Cerebellar cortex (tissue), 1 donor: ENCODE data around the gene HMCN2.

Experiments used
- DNase-seq: peaks from one replicate; pipeline ENCODE4 v3.0.0-alpha.2; 2015; ENCODE audit warnings: low spot score

HMCN2 gene

DNA sequence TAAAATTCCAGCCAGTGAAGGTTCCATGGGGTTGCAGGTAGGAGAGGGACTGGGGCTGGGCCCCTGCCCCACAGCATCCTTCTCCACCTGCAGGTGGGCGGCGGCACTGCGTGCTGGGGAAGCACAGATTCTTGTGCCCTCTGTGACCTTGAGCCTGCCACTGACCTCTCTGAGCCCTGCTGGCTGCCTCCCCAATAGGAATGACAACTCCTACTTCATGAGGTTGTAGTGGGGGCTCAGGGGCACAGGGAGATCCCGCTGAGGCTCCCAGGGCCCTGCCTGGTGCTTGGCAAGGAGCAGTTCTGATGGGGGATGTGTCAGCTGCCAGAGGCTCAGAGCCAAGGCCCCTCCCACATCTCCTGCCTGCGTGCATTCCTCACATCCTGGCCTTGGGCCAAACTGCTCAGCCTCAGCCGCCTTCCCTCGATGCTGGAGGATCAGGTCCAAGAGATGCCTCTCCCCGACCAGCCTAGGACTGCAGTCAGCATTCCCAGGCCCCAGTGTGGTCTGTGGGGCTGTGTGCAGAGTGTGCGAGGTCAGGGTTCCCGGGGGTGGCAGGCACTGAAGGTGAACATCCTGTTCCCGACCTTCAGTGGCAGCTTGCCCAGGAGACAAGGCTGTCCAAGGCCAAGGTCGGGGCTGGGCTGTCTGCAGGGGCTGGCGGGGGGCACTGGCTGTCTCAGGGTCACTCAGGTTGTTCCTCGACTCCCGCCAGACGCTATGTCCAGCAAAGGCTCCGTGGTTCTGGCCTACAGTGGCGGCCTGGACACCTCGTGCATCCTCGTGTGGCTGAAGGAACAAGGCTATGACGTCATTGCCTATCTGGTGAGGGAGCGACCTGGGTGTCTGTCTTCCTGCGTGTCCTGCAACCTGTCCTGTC is 186.2 kb downstream of the HMCN2 start:
- DNase-seq: peak; percentile 38

DNA sequence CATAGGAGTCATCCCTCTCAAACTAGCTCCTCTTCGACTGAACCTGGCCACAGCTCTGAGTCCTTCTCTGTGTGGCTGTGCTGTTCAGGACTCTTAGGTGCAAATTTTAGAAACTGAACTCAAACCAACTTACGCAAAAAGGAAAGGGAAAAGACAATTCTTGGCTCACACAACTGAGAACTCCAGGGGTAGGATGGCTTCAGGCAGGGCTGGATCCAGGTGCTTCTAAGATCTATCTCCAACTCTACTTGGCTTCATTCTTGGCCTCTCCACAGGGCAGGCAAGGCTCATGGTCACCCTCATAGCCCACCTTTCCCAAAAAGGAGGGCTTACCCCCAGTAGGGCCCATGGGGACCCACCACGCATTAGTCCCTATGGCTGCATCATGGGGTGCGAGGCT is 187.3 kb downstream of the HMCN2 start:
- DNase-seq: no peak

DNA sequence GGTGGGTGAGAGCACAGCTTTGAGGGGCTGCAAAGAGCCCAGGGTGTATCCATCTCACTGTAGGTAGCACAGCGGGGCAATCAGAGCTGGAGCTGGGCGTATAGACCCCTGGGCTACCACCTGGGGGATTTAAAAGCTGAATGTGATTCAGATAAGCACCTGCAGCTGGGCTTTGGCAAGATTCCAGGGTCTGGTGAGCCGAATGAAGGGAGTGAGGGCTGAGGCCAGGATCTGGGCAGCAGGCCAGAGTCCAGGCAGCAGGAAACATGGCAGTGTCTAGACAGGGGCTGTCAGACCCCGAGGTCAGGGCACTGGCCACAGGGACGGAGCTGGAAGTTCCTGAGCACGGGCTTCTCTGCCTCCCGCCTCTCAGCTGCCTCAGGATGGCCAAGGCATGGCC is 187.9 kb downstream of the HMCN2 start:
- no peak for DNase-seq

DNA sequence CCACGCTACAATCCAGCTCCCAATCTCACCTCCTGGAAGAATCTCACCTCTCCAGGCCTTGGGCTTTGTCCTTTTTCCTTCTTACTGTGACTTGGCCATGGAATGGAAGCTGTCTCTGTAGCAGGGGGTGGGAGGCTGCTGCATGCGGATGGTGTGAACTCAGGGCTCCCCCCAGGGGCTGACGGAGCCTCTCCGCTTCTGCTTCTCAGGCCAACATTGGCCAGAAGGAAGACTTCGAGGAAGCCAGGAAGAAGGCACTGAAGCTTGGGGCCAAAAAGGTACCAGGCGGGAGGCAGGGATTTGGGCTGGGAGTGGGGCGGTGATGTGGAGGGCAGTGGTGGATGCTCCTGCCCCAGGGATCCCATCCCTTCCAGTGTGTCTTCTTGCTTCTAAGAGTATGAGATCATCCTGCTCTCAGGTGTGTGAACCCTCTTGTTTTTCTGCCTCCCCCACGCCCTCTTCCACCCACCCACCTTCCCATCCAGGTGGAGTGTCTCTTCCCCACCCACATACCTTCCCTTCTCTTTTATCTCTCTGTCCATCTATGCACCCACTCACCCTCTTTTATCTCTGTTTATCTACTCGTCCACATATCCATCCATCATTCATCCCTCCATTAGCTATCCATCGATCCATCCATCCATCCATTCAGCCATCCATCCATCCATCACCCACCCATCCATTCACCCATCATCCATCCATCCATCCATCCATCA is 188.7 kb downstream of the HMCN2 start:
- DNase-seq: no peak

DNA sequence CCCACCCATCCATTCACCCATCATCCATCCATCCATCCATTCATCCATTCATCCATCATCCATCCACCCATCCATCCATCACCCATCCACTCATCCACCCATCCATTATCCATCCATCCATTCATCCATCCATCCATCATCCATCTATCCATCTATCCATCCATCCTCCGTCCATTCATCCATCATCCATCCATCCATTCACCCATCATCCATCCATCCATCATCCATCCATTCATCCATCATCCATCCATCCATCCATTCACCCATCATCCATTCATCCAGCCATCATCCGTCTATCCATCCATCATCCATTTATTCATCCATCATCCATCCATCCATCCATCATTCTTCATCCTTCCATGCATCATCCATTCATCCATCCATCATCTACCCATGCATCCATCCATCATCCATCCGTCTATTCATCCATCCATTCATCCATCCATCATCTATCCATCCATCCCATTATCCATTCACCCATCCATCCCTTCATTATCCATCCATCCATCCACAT is 189.3 kb downstream of the HMCN2 start:
- DNase-seq: no peak

DNA sequence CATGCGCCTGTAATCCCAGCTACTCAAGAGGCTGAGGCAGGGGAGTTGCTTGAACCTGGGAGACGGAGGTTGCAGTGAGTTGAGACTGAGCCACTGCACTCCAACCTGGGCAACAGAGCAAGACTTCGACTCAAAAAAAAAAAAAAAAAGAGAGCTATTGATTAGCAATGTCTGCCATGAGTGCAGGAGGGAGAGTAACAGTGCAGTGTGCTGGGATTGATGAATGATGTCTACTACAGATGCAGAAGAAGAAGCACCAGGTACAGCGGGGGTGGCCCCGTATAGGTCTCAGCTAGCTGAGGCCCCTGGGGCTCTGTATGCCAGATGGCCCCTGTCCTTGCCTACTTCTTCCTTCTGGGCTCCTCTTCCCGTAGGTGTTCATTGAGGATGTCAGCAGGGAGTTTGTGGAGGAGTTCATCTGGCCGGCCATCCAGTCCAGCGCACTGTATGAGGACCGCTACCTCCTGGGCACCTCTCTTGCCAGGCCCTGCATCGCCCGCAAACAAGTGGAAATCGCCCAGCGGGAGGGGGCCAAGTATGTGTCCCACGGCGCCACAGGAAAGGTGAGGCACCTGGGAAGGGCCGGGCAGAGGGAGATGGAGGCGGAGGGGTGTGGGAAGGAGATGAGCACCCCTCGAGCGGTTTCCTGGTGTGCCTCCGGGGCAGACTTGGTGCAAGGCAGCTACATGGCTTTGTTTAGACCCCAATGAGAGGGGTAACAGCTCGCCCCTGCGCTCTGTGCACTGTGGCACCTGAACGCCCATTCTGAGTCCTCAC is 192.7 kb downstream of the HMCN2 start:
- DNase-seq: no peak

DNA sequence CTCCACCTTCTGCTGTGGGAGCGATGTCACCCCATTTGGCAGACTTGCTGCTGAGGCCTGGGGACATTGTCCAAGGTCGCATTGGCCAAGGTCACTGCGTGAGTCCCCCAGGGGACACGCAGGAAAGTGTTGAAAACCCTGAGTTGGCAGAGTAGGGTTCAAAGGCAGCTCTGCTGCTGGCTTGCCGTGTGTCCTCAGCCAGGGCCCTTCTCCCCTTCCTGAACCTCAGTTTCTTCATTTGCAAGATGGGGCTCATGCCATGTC is 193.2 kb downstream of the HMCN2 start:
- DNase-seq: no peak

DNA sequence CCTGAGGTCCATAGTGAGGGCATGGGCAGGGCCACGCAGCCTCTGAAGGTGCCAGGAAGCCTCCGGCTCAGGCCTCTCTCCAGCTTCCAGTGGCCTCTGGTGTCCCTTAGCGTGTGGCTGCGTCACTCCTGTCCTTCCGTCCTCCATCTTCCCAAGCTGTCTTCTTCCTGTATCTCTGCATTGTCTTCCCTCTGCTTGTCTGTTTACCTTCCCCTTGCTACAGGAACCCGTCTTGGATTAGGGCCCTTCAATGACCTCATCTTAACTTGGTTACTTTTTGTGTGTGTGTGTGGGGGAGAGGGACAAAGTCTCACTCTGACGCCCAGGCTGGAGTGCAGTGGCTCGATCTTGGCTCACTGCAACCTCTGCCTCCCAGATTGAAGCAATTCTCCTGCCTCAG is 193.6 kb downstream of the HMCN2 start:
- no peak for DNase-seq

DNA sequence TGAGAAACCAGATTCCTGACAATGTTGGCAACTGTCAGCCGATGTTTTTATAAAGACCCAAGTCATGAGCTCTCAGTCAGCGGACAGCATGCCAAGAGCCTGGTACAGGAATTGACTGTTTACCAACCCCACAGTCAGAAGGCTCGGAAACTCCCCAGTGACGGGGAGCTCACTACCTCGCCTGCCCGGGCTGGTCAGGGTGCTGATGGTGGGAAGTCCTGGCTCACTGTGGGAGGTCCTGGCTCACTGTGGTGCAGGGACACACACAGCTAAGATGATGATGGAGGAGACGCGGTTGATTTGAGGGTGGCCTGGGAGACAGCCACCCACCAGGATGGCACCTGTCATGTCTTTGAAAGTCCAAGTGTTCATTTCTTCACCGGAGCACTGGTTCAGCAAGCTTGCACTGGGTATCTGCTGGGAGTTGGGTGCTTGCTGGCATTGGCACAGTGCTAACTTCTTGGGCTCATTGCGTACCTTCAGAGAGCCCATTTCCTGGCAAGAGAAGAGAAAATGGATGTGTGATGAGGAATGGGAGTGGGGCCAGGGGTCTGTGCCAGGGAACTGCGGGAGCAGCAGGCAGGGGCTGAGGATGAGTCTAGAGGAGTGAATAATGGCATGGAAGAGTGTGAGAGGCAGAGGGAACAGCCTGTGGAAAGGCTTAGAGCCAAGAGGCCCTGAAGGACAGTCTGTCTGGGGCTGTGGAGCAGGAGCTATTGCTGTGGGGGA is 194.5 kb downstream of the HMCN2 start:
- no peak for DNase-seq

DNA sequence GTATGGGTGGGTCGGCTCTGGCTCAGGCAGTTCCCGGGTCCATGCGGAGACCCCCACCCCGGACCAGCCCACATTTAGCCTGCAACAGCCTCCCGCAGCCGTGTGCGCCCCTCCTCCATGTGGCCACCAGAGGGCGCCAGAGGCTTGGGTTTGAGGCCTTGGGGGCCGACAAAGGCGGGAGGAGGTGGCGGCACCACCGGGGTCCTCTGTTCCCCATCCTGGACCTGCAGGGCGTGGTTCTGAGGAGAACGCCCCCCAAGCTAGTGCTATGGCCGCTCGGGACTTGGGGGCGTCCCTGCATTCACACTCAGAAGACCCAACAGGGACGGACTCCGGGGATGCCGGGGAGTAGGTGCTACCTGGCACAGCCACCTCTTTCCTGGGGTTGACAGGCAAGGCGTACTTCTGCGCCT is 195.7 kb downstream of the HMCN2 start:
- DNase-seq: peak; percentile 53

DNA sequence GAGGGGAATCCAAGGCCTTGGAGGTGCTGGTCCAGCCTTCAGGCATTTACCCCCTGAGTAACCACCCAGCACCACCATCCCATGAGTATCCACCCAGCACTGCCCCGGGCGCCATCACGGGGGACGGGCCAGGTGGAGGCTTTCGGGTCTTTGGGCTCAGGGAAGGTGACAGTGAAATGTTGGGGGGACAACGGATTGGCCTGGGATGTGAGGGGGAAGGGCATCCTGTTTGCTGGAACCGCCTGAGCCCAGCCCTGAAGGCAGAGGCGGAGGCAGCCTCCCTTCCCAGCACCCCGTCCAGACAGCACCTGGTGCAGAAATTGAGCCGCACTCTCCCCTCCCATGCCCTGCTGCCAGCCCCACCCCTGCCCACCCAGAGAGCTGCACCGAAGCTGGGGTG is 196.2 kb downstream of the HMCN2 start:
- DNase-seq: no peak

DNA sequence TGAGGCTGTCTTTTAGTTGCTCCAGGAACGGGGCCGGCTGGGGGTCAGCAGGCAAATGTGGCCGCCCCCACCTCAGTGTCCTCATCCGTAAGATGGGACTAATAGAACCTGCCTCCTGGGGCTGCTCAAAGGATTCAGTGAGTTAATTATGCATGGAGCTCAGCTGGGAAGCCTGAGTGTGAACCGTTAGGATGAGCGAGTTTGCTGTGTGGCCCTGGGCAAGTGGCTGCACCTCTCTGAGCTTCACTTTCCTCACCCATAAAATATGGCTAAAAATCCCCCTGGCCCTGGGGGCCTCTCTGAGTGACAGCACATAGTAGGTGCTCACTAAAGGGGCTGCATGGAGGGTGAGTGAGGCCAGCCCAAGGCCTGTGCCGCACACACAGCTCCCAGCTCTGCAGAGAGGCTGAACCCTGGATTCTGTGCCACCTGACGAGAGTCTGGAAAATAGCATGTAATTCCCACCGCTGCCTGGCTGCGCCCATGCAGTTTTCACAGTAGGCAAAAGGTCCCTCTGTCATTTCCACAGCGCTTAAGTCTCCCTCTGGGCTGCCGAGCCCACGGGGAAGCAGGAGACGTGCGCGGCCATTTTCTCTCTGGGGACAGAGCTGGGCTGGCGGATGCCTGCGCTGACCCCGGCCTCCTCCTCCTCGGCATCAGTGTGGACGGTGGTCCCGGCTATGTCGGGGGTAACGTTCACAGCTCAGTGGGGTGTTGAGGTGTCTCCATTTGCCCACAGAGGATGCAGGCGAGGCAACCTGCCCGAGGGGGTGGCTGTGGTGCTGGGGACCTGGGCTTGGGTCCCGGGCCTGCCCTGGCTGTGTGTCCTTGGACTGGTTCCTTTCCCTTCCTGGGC is 197.4 kb downstream of the HMCN2 start:
- DNase-seq: no peak

DNA sequence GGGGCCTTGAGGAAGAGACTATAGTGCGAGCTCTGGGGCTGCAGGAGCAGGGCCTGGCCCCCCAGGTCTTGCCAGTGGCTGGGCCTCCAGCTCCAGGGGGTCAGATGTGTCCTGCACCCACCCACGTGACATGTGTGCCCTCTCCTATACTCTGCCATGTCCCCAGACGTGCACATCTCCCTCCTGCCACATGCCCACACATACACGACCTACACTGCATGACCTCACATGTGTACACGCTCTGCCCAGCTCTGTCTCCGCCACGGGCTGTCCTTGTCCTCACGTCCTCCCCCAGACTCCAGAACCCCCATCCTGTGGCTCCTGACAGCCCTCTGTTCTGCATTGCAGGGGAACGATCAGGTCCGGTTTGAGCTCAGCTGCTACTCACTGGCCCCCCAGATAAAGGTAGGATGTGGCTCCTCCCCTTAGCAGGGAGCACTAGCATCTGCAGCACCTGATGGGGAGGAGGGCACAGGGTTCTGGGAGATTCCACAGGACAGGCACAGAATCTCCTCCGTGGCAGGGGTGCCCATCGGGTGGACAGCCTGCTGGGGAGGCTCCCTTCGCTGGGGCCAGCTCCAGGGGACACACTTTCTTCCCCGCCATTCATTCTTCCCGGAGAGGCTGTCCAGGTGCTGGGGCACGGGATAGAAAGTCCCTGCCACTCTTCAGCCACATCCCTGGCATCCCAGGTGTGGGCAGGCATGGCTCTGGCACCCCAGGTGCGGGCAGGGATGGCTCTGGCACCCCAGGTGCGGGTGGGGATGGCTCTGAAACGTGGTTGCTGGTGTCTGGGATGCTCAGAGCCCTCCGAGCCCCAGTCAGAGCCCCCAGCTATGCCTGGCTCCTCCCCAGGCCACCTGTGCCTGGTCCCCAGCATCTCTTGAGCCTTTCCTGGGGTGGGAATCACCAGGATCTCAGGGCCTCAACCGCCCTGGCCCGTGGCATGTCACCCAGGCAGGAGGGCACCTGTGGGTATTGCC is 198.5 kb downstream of the HMCN2 start:
- no peak for DNase-seq

DNA sequence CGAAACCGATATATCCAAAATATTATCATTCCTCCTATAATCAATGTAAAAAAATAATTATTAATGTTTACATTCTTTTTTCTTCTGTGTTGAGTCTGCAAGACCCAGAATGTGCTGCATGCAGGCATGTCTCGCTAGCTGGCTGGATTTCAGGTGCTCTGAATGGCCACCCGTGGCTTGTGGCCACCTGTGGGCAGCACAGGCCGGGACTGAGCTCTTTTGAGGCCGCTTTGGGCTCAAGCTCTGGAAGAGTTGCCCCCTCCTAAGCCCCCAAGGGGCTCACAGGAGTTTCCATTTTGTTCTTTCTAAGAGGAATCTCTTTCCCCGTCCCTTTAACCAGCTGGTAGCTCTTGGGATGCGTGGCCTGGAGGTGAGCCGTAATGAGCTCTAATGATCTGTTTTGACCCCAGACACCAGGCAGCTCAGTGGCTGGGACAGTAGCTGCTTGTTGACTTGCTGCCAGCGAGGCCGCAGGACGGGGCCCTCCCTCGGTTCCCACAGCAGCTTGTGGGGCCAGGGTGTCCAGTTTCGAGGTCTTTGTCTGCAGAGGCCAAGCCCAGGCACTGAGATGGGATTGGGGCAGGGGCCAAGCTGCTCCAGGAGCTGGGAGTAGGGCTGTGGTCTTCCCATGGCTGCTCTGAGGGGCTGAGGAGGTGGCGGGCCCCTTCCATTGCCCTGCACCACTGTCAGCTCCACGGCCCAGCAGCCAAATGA is 200.0 kb downstream of the HMCN2 start:
- no peak for DNase-seq

DNA sequence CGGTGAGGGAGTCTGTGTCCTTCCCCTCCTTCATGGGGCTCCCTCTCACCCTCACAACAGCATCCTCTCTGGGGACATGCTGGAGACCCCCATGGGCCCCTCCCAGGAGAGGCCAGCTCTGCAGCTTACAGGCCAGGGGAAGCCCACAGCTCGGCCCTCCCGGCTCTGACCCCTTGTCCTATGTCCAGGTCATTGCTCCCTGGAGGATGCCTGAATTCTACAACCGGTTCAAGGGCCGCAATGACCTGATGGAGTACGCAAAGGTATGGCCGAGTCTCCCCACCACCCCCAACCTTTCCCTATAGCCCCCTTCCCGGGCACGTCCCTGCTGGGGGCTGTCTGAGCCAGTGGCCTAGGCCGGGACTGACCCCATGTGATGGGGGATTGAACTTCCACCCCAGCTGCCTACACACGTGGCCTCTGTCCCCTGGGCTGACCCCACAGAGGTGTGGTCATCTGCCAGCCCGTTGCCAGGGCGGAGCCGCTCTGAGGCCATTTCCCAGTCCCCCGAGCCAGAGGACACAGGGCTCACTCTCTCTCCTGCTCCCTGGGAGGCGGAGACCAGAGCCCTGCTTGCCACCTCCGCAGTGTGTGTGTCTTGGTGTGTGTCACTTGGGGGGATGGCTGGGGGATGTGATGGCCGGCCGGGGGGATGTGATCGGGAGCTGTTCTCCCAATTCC is 201.1 kb downstream of the HMCN2 start:
- DNase-seq: no peak

DNA sequence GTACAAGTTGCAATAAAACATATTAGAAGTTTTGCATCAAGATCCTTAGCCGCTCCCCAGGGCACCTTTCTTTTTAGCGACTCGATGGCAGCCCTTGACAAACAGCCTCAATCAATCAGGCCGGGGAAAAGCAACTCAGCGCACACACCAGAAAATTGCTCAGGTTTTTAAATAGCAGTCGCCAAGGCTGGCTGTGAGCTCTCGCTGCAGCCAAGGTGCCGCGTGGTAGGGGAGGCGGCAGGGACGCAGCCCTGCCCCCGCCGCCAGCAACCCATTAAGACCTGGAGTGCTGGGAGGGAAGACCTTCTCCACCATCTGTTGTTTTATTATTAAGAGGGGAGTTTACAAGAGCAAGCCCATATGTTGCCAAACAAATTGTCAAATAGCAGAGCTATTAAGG is 201.8 kb downstream of the HMCN2 start:
- DNase-seq: peak; percentile 89

DNA sequence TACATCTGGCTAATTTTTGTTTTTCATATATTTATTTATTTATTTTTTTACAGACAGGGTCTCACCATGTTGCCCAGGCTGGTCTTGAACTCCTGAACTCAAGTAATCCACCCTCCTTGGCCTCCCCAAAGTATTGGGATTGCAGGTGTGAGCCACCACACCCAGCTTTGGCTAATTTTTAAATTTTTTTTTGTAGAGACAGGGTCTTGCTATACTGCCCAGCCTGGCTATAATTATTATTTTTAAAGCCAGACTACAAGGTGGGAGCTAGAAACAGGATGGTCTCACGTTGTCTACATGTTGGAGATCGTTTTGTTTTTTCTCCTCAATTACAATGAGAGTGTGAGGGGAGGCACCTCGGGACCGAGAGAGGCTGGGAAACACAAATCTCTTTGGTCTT is 203.0 kb downstream of the HMCN2 start:
- no peak for DNase-seq

DNA sequence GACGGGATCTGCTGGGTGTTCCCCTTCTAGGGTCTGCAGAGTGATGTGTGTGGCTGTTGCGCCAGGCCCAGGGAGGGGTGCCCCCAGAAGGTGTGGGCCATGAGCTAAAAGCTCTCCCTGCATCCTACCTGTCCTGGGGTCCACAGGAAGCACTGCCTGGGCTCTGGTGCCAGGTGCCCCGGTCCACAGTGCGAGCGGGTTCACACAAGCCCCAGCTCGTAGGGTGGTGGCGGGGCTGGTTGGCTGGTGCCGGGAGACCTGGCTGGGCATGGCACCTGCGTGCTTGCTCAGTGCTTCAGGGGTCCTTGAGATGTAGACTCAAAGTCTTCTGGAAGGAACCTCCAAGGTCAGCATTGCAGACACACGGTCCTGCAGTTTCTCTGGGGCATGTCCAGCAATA is 204.7 kb downstream of the HMCN2 start:
- DNase-seq: no peak

DNA sequence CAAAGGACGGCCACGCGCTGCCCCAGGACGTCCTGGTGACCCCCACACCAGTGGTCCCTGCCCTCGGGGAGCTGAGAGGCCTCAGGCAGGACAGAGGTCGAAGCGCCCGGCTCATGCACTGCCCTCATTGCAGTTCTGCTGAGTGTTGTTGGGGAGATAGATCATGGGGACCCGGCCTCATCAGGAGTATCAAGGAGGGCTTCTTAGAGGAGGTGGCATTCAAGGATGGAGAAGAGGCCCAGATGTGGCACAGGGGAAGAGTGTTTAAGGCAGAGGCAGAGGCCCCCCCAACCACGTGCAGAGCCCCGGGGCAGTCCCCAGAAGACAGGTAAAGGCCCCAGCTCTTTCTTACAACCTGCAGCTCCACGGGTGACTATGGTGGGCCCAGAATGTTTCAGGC is 205.4 kb downstream of the HMCN2 start:
- no peak for DNase-seq
